Prostate gland (tissue), 2 donors: ENCODE measurements around the gene CREB5.

Experiments
- CTCF ChIP-seq, 4 experiments: fragments of 200-600 bp in 2 of 4; fragments of 450-650 bp in 2 of 4; sonication (generic) in 2 of 4; IDR thresholded peaks; 1 replicate in 3 of 4; 2 replicates in 1 of 4; pipeline ENCODE4 v1.5.1; 2016 to 2019; ENCODE audit warnings: antibody characterized with exemption in 4 of 4, mild to moderate bottlenecking in 2 of 4, moderate library complexity in 2 of 4
- POLR2A ChIP-seq: fragments of 450-650 bp; IDR thresholded peaks from one replicate; pipeline ENCODE4 v1.6.1; 2016; ENCODE audit warnings: antibody characterized with exemption, mild to moderate bottlenecking

GRCh38 chr7:28645866-28646265 lies 233.5 kb downstream of the CREB5 start:
- TF ChIP-seq CTCF (IDR thresholded peaks at IDR 0.05) (no peak), POLR2A (no peak)
